Activated T-helper 1 cell treated with anti-CD3 and anti-CD28 coated beads, Interleukin-2, amount 50 U/mL, for 16 hours (primary cell): Measurements from ENCODE around the gene KLHL29.

Experiments used
- DNase-seq, 2 donors: peaks; one replicate each; pipeline ENCODE4 v3.0.0-alpha.2; 2020; ENCODE audit warnings: low read depth in 1 of 2, low spot score in 1 of 2

Gene KLHL29

GRCh38 chr2:23469142-23469540 is 84.2 kb downstream of the KLHL29 start:
- no peak for DNase-seq

- no peak for DNase-seq
Observed at GRCh38 chr2:23475036-23475435, 90.1 kb downstream of the KLHL29 start.

GRCh38 chr2:23475473-23475872 is 90.5 kb downstream of the KLHL29 start:
- no peak for DNase-seq

- DNase-seq = no peak
Observed at GRCh38 chr2:23476786-23477185, 91.8 kb downstream of the KLHL29 start.

GRCh38 chr2:23477392-23477791 is 92.4 kb downstream of the KLHL29 start:
- DNase-seq = no peak

GRCh38 chr2:23478087-23478932 is 93.3 kb downstream of the KLHL29 start:
- DNase-seq = no peak

GRCh38 chr2:23478933-23479683 is 94.1 kb downstream of the KLHL29 start:
- no peak for DNase-seq

GRCh38 chr2:23480957-23481797 is 96.2 kb downstream of the KLHL29 start:
- no peak for DNase-seq

GRCh38 chr2:23482188-23482587 is 97.2 kb downstream of the KLHL29 start:
- no peak for DNase-seq

- no peak for DNase-seq
Observed at GRCh38 chr2:23482607-23483006, 97.6 kb downstream of the KLHL29 start.

GRCh38 chr2:23483791-23484190 is 98.8 kb downstream of the KLHL29 start:
- DNase-seq = no peak

- DNase-seq = no peak
Observed at GRCh38 chr2:23484275-23484674, 99.3 kb downstream of the KLHL29 start.

- DNase-seq = no peak
Observed at GRCh38 chr2:23484767-23485166, 99.8 kb downstream of the KLHL29 start.

GRCh38 chr2:23485261-23485660 is 100.3 kb downstream of the KLHL29 start:
- DNase-seq = no peak

- no peak for DNase-seq
Observed at GRCh38 chr2:23485841-23486683, 101.1 kb downstream of the KLHL29 start.

- DNase-seq = no peak
Observed at GRCh38 chr2:23486684-23487075, 101.7 kb downstream of the KLHL29 start.

- DNase-seq = no peak
Observed at GRCh38 chr2:23487735-23488492, 102.9 kb downstream of the KLHL29 start.

- DNase-seq = no peak
Observed at GRCh38 chr2:23488584-23488983, 103.6 kb downstream of the KLHL29 start.

- no peak for DNase-seq
Observed at GRCh38 chr2:23489471-23490322, 104.7 kb downstream of the KLHL29 start.
